ENCODE measurements around the gene CYP1A2.
A peak's percentile ranks its signal among the peaks of the same experiment; 100 is the strongest.

The CYP1A2 gene

GRCh38 chr15:74742422-74742821 is 6.2 kb upstream of the CYP1A2 start:
- no peak for DNase-seq

GRCh38 chr15:74746389-74746788 is 2.3 kb upstream of the CYP1A2 start:
- DNase-seq: no peak

- DNase-seq: no peak
Observed at GRCh38 chr15:74749832-74750231, 1.2 kb downstream of the CYP1A2 start.

GRCh38 chr15:74750751-74751150 is 2.1 kb downstream of the CYP1A2 start:
- no peak for DNase-seq

- DNase-seq: no peak
Observed at GRCh38 chr15:74752011-74752410, 3.4 kb downstream of the CYP1A2 start.

- DNase-seq: no peak
Observed at GRCh38 chr15:74752531-74752930, 3.9 kb downstream of the CYP1A2 start.

GRCh38 chr15:74754593-74755215 is 6.1 kb downstream of the CYP1A2 start:
- no peak for DNase-seq

- DNase-seq: no peak
Observed at GRCh38 chr15:74758736-74759135, 10.1 kb downstream of the CYP1A2 start.

- DNase-seq: no peak
Observed at GRCh38 chr15:74762791-74763150, 14.1 kb downstream of the CYP1A2 start.

- no peak for DNase-seq
Observed at GRCh38 chr15:74763416-74763815, 14.8 kb downstream of the CYP1A2 start.

GRCh38 chr15:74767167-74768098 is 18.8 kb downstream of the CYP1A2 start:
- no peak for DNase-seq

- DNase-seq: no peak
Observed at GRCh38 chr15:74768099-74768770, 19.6 kb downstream of the CYP1A2 start.

GRCh38 chr15:74768771-74769342 is 20.2 kb downstream of the CYP1A2 start:
- peak; percentile 58 for DNase-seq

GRCh38 chr15:74769463-74770025 is 20.9 kb downstream of the CYP1A2 start:
- DNase-seq: no peak

- no peak for DNase-seq
Observed at GRCh38 chr15:74770211-74770903, 21.7 kb downstream of the CYP1A2 start.

- no peak for DNase-seq
Observed at GRCh38 chr15:74773329-74773728, 24.7 kb downstream of the CYP1A2 start.

GRCh38 chr15:74773731-74774252 is 25.1 kb downstream of the CYP1A2 start:
- no peak for DNase-seq

GRCh38 chr15:74775132-74775562 is 26.5 kb downstream of the CYP1A2 start:
- DNase-seq: no peak

GRCh38 chr15:74775894-74776293 is 27.2 kb downstream of the CYP1A2 start:
- no peak for DNase-seq

- DNase-seq: peak; percentile 53
Observed at GRCh38 chr15:74776821-74777768, 28.4 kb downstream of the CYP1A2 start.

Data from effector CD4-positive, alpha-beta T cell (primary cell).